ENCODE data around the gene TDRD9. TPM values are rescaled to one million over a fixed set of nuclear protein-coding genes. Genes with fewer than 3 reads are reported as not detected.

Gene TDRD9
- total and polyA plus RNA-seq, 2 of the 4 experiments (the other 2 are of a cell fraction): 0.07 to 0.18 TPM

- no peak overlapping the region for H2BK5ac ChIP-seq (ENCODE audit: low read depth, low read length, poor library complexity, severe bottlenecking)
- H3K14ac ChIP-seq (replicated peaks; ENCODE audit: low read depth, low read length): no peak overlapping the region
- H2BK20ac ChIP-seq (ENCODE audit: low read depth, low read length): no peak overlapping the region
- CTCF ChIA-PET: interaction anchor here (0.7 to 1.3 kb wide), 2 partner anchors 17 to 20 kb away, joined by 3 to 9 read pairs; no protein-coding TSS in a partner anchor
- no peak overlapping the region for H4K5ac ChIP-seq (ENCODE audit: low read depth, low read length)
- no peak overlapping the region for H3K4me2 ChIP-seq (ENCODE audit: low read depth, low read length)
- no peak overlapping the region for H2AK9ac ChIP-seq (replicated peaks; ENCODE audit: low read depth, low read length, poor library complexity)
- TF ChIP-seq RCOR1 (IDR thresholded peaks at IDR 0.05; ENCODE audit: insufficient replicate concordance, low read length) (no peak), CHD1 (IDR thresholded peaks at IDR 0.05; ENCODE audit: low read depth, low read length) (no peak)
- intact Hi-C loops (cut with micrococcal nuclease): no loop called here
- H3K4ac ChIP-seq (ENCODE audit: low read depth, low read length): no peak overlapping the region
- 85% methylated on average over 6 of the region's 12 CpGs; no CpG with 5 or more reads in 1 of the 2 experiments for WGBS, 2 experiments (ENCODE audit: extremely low coverage in 2 of 2, insufficient read length in 1 of 2)
- no peak overlapping the region for H2AFZ ChIP-seq (replicated peaks; ENCODE audit: low read length, poor library complexity)
- no peaks in the 10 kb centered on the region for H3K4me1 ChIP-seq (ENCODE audit: control insufficient read depth, insufficient read depth, low read length)
- H3K9ac ChIP-seq (ENCODE audit: low read depth, low read length): no peak overlapping the region
- BruUV-seq (replicated peaks): no TSS peak
- dilution Hi-C loops (cut with HindIII; ENCODE audit: low sequenced_read_pairs, unreplicated experiment): no loop called here
- H4K8ac ChIP-seq (ENCODE audit: low read depth in 2 of 2, low read length in 2 of 2): no peak overlapping the region
- no peaks in the 10 kb centered on the region for H3K9me3 ChIP-seq (ENCODE audit: control insufficient read depth, insufficient read depth, low read length)
- DNase-seq (no peak), ATAC-seq (ENCODE audit: low read depth) (no peak)
- no peaks in the 10 kb centered on the region for H3K9me1 ChIP-seq (ENCODE audit: insufficient read depth, low read length)
- in situ Hi-C loops (cut with MboI; ENCODE audit: low sequenced_read_pairs): no loop called here
- H2BK15ac ChIP-seq (ENCODE audit: low read depth, low read length): no peak overlapping the region
- H3K27me3 ChIP-seq (ENCODE audit: control insufficient read depth, insufficient read depth, low read length): no peaks in the 10 kb centered on the region
- H2BK120ac ChIP-seq (ENCODE audit: low read depth, low read length): no peak overlapping the region
- H3K27ac ChIP-seq (ENCODE audit: insufficient read depth, low read length): no peak overlapping the region
- no peaks in the 10 kb centered on the region for H3K79me1 ChIP-seq (ENCODE audit: low read depth in 1 of 2, low read length in 2 of 2)
- POLR2A ChIA-PET (ENCODE audit: unreplicated experiment): no interaction called here
- no peak overlapping the region for H3K23ac ChIP-seq (ENCODE audit: low read depth, low read length)
- no peak overlapping the region for H4K91ac ChIP-seq (ENCODE audit: insufficient read depth, low read depth, low read length)
- no peaks in the 10 kb centered on the region for H4K20me1 ChIP-seq (ENCODE audit: insufficient read depth, low read length)
- no peak overlapping the region for H3K18ac ChIP-seq (ENCODE audit: low read depth, low read length)
- no peak overlapping the region for H3K4me3 ChIP-seq (ENCODE audit: insufficient read depth, low read depth, low read length)
- no peaks in the 10 kb centered on the region for H3K36me3 ChIP-seq (ENCODE audit: control insufficient read depth, insufficient read depth, low read length)
- H3K56ac ChIP-seq (ENCODE audit: extremely low read depth, insufficient read depth, low read length): no peak overlapping the region
- H2AK5ac ChIP-seq (ENCODE audit: low read depth, low read length): no peak overlapping the region
Observed at GRCh38 chr14:104007121-104007520, 78.9 kb downstream of the TDRD9 start.

Measured in IMR-90 (cell line).